NB4 (cell line): ENCODE data around the gene WLS.
"Not testable (repeated sequence)": the region's sequence is repeated elsewhere in the genome, so short reads cannot be mapped to it uniquely, and the experiment has no call there.

Experiments
- CTCF ChIP-seq: IDR thresholded peaks from one replicate; pipeline ENCODE4 v1.5.1; 2012; ENCODE audit warnings: low read depth, low read length
- POLR2A ChIP-seq: IDR thresholded peaks from 2 replicates; pipeline ENCODE4 v1.6.1; 2011; ENCODE audit warnings: mild to moderate bottlenecking; ENCODE audit not compliant: insufficient read length; ENCODE audit errors: extremely low read depth

- not testable (repeated sequence) for TF ChIP-seq CTCF, POLR2A
Observed at GRCh38 chr1:68256824-68257223, 24.5 kb upstream of the WLS start.
